ENCODE results near the gene KCNG4. TPM values are rescaled to one million over a fixed set of nuclear protein-coding genes. Genes with fewer than 3 reads are reported as not detected.
A peak's percentile ranks its signal among the peaks of the same experiment; 100 is the strongest.

KCNG4 gene
- total RNA-seq, 1 donor: not detected

GRCh38 chr16:84191466-84191865 lies 48.3 kb downstream of the KCNG4 start:
- H3K4me3 ChIP-seq (ENCODE audit: low read depth, low read length): no peak overlapping the region
- TF ChIP-seq, protein P1, sequence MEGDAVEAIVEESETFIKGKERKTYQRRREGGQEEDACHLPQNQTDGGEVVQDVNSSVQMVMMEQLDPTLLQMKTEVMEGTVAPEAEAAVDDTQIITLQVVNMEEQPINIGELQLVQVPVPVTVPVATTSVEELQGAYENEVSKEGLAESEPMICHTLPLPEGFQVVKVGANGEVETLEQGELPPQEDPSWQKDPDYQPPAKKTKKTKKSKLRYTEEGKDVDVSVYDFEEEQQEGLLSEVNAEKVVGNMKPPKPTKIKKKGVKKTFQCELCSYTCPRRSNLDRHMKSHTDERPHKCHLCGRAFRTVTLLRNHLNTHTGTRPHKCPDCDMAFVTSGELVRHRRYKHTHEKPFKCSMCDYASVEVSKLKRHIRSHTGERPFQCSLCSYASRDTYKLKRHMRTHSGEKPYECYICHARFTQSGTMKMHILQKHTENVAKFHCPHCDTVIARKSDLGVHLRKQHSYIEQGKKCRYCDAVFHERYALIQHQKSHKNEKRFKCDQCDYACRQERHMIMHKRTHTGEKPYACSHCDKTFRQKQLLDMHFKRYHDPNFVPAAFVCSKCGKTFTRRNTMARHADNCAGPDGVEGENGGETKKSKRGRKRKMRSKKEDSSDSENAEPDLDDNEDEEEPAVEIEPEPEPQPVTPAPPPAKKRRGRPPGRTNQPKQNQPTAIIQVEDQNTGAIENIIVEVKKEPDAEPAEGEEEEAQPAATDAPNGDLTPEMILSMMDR (IDR thresholded peaks at IDR 0.05; ENCODE audit: insufficient read depth, low read length): no peak
- no peak for DNase-seq (ENCODE audit: low read depth)

- DNase-seq (ENCODE audit: low read depth): no peak
- no peak within 1 kb of the TSS for H3K4me3 ChIP-seq (ENCODE audit: low read depth, low read length)
- TF ChIP-seq, protein P1 (IDR thresholded peaks at IDR 0.05; ENCODE audit: insufficient read depth, low read length): no peak
Measured at GRCh38 chr16:84190731-84191388, 49.0 kb downstream of the KCNG4 start, which contains the start of gene ADAD2. Gene ADAD2, plus strand, starts transcription at chr16:84191157. Its CDS starts 74 bp downstream, at chr16:84191231.

GRCh38 chr16:84186685-84187437 lies 53.0 kb downstream of the KCNG4 start, which contains the start of gene TAF1C:
Gene TAF1C, minus strand, starts transcription at chr16:84187057. Its CDS starts 2,069 bp downstream, at chr16:84184988.
- TF ChIP-seq, protein P1 (IDR thresholded peaks at IDR 0.05; ENCODE audit: insufficient read depth, low read length): peak; percentile 98
- DNase-seq (ENCODE audit: low read depth): peak; percentile 95
- H3K4me3 ChIP-seq (ENCODE audit: low read depth, low read length): peak within 1 kb of the TSS; percentile 98

DNA sequence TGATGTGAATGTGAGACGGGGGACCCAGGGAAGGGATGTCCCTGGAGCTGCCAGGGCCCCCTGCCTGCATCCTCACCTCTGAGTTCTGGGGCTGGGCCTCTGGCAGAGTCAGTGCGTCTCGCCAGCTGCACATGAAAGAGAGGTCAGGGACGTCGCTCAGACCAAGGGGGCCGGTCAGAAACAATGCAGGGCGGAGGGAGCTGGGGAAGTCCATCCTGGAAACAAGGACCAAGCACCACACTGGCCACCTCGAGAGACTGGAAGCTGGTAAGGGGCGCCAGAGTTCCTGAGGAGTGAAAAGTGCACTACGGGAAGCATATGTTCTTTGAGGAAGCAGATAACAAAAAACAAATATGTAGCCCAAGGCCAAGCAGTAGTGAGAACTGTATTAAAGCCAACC lies 55.0 kb downstream of the KCNG4 start:
- TF ChIP-seq, protein P1 (IDR thresholded peaks at IDR 0.05; ENCODE audit: insufficient read depth, low read length): no peak
- H3K4me3 ChIP-seq (ENCODE audit: low read depth, low read length): no peak overlapping the region
- no peak for DNase-seq (ENCODE audit: low read depth)

GRCh38 chr16:84183911-84184591 lies 55.8 kb downstream of the KCNG4 start:
- no peak for DNase-seq (ENCODE audit: low read depth)
- TF ChIP-seq, protein P1 (IDR thresholded peaks at IDR 0.05; ENCODE audit: insufficient read depth, low read length): peak; percentile 61
- no peak overlapping the region for H3K4me3 ChIP-seq (ENCODE audit: low read depth, low read length)

DNA sequence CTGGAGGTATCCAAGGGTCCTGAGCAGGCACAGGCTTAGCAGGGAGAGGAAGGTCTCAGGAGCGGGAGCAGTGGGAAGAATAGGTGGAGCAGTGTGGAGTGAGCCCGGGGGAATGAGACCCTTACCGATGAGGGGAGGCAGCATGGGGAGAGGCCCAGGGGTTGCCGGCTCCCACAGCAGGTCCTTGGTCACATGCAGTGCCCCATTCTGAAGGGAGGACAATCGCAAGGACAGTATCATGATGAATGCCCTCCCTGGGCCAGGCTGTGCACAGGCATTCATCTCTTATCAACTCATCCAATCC lies 56.3 kb downstream of the KCNG4 start:
- no peak for DNase-seq (ENCODE audit: low read depth)
- no peak overlapping the region for H3K4me3 ChIP-seq (ENCODE audit: low read depth, low read length)
- TF ChIP-seq, protein P1 (IDR thresholded peaks at IDR 0.05; ENCODE audit: insufficient read depth, low read length): no peak
